Occipital lobe (tissue), 2 donors: ENCODE measurements around the gene FBRSL1. TPM values are rescaled to one million over a fixed set of nuclear protein-coding genes. Genes with fewer than 3 reads are reported as not detected.
"Not testable (repeated sequence)": the region's sequence is repeated elsewhere in the genome, so short reads cannot be mapped to it uniquely, and the experiment has no call there.

Source experiments
- DNase-seq: peaks from one replicate; lab custom pipeline; 2025; lab: John Stamatoyannopoulos, UW
- total RNA-seq: library from RNA; depleted of rRNA; stranded (reverse); fragments of >200 nt; gene quantifications from one replicate; pipeline ENCODE4 v1.2.3, GENCODE V29; 2014

Gene FBRSL1
- total RNA-seq: 5.3 TPM

DNA sequence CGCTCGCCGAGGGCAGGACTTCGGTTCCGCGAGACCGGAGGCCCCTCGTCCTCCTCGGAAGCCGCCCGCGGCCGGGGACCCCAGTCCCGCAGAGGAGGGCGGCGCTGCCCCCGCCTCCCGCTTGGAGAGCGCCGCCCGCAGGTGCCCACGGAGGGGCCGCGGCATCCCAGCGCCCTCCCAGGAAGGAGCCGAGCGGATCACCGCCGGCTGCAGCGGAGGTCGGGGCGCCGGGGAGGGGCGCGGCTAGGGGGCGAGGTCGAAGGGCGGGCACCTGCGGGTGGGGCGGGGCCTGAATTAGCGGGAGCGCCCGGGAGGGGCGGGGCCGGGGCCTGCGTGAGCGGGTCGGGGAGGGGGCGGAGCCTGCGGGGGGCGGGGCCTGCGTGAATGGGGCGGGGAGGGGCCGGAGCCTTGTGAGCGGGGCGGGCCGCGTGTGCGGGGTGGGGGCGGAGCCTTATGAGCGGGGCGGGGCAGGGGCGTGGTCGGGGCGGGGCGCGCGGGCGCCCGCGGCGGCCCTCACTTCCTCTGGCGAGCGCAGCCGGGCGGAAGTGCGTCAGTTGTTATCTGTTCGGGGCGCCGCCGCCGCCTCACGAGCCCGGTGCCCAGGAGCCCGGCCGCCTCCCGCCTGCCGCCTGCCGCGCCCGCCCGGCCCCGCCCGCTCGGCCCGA lies at the start of gene FBRSL1:
FBRSL1 (plus strand) TSS at position 550 of the 665 bp plus-strand sequence.
- DNase-seq: peak; percentile 87

DNA sequence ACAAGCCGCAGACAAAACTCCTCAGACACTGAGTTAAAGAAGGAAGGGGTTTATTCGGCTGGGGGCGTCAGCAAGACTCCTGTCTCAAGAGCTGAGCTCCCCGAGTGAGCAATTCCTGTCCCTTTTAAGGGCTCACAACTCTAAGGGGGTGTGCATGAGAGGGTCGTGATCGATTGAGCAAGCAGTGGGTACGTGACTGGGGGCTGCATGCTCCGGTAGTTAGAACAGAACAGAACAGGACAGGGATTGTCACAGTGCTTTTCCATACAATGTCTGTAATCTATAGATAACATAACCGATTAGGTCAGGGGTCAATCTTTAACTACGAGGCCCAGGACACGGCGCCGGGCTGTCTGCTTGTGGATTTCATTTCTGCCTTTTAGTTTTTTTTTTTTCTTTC lies 49.5 kb upstream of the FBRSL1 start:
- DNase-seq: not testable (repeated sequence)

DNA sequence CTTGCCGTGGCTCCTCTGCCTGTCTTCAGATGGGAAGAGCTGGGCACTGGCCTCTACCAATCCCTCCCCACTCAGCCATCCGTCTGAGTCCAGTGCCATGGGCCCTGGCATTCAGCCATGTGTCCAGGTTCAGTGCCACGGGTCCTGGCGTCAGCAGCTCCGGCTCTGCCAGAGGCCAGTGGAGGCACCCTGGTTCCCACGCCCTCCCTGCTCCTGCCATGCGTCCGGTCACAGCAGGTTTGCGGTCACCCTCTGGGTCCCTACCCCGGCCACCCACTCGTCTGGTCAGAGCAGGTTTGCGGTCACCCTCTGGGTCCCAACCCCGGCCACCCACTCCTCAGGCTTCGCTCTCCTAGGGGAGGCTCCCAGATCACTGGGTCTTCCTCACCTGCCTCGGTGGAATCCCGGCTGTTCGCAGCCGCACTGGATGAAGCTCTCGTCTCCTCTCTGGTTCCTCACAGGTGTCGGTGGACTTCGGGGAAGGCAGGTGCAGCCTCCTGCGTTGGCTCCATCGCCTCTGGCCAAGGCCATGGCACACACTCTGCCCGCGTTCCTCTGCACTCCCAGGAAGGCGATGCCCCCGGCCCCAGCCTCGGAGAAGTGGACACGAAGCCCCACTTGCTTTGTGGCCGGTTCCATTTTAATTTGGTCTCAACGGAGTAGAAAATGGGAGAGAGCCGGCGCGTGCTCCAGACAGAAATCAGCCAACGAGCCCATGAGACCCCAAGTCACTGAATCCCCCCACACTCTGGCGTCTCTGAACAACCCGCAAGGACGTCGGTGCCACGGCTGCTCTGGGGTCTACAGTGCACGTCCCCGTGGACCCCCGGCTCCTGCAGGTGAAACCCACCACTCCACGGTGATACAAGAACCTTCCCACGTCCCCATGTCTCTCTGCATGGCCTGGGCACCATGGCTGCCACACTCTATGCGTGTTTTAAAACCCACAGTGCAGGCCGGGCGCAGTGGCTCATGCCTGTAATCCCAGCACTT lies 47.8 kb upstream of the FBRSL1 start:
- DNase-seq: no peak

DNA sequence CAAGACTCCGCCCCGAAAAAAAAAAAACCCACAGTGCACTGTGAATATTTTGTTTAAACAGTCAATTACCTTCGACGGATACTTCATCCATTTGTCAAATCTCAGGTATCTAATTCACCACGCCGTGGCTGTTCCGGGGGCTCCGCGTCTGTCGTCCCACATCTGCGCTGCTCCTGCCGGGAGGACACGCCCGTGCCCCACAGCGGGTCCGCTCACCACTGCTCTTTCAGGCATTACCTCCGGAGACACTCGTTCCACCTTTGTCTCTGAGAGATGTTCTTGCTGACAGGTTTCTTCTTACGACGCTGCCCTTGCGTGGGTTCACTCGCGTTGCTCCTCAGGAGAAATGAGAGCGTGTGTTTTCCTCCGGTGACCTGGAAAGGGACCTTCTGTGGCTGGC lies 46.9 kb upstream of the FBRSL1 start:
- no peak for DNase-seq

DNA sequence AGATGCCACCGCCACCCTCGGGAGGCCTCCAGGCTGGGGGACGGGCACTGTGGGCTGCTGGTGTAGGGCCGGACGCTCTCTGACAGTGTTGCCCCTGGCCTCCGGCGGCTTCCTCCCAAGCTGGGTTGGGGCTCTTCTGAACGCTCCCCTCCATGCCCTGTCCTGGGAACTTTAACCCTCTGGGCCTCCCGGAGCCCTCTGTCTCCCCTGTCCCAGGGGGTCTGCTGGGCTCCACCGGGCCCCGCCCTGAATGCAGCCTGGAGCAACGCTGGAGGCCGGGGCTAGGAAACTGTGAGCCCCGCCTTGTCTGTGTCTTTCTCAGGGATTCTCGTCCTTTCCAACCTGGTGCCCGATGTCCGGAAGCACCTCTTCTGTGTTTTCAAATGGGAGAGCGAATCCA lies 45.7 kb upstream of the FBRSL1 start:
- no peak for DNase-seq

DNA sequence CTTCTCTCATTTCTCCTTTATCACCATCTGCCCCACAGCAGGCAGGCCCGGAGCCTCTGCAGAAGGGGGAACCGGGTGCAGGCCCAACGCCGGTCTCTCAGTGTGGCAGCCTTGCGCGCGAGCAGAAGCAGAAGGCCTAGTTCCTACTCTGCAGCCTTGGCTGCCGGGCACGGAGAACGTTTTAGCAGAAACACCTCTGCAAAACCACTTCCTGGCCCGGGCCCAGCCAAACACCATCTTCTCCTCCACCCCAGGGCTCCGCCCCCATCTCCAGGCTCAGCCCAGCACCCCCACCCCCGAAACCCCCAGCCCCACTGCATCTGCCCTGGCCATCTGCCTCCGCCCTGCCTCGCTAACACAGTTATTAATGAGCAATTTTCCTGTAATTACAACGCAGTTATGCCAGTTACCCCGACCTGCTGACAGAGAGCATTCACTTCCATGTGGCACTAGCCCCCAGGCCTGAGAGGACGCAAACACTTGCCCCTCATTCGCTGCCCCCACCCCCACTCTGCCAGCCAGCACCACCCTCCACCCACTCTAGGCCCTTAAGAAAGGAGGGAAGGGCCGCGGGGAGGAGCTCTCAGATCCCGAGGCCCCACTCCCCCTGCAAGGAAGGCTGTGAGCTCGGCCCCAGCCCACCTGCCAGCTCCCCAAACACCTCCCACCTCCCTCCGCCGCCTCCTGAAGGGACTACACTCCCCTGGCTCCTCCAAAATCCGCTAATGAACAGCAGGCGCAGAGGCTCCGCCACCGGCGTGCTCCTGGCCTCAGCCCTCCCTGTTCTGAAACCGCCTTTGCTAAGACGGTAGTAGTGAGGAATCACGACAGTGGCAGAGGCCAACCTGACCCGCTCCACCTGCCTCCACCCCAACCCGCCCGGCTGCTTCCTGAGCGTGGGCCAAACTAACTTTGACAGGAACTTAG lies 44.7 kb upstream of the FBRSL1 start:
- no peak for DNase-seq

DNA sequence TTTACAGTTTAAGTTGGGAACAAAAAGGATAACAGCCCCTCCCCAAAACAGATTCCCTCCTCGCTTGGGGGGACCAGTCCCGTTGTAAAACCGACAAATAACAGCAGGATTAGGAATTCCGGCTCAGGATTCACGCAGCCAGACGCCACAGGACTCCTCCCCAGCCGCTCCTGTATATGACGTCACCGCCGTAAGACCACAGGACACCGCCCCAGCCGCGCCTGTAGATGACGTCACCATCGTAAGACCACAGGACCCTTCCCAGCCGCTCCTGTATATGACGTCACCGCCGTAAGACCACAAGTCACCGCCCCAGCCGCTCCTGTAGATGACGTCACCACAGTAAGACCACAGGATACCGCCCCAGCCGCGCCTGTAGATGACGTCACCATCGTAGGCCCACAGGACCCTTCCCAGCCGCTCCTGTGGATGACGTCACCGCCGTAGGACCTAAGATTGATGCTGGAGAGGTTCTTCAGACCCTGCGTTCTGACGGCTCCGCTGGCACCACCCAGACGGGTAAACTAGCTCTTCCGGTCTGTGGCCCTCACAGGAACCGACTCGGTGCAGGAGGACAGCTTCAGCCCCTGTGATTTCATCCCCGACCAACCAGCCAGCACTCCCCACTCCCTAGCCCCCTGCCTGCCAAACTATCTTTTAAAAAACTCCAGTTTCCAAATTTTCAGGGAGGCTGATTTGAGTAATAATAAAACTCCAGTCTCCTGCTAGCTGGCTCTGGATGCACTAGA lies 43.9 kb upstream of the FBRSL1 start:
- DNase-seq: no peak

DNA sequence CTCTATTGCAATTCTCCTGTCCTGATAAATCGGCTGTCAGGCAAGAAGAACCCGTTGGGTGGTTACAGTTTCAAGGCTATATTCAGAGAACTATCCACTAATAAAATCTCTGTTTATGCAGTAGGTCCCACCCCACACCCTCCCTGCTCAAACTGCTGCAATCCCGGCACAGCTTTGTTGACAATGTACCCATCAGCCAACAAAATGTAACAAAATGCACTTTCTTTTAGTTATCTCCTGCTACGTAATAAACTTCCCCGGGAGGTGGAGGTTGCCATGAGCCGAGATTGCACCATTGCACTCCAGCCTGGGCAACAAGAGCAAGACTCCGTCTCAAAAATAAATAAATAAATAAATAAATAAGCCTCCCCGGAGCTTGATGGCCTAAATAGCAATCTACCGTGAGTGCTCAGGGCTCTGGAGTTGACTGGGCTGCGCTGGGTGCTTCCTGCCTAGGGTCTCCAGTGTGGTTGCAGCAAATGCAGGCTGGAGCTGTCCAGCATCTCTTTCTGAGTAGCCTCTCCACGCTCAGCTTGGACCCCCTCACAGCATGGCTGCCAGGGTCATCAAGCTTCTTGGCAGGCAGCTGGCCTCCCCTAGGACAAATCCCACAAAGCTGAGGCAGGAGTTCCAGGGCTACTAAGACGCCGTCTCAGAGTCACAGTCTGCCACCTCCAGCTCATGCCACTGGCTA lies 43.2 kb upstream of the FBRSL1 start:
- DNase-seq: no peak

DNA sequence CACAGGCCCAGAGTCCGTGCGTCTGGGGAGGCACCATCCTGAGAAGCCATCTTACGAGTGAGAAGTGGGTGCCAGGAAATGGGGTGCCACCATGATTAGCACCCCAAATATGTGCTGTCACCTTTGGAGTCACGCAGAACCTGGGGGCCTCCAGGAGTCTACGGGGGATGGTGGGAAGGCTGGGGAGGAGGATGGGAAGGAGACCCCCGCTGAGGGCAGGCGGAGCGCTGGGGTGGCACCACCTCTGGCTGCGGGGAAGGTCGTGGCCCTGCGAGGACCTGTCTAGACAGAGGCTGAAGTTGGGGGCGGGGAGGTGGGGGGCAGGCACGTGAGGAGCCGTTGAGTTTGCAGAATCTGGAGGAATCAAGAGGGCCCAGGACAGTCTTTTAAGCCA lies 42.6 kb upstream of the FBRSL1 start:
- DNase-seq: no peak

DNA sequence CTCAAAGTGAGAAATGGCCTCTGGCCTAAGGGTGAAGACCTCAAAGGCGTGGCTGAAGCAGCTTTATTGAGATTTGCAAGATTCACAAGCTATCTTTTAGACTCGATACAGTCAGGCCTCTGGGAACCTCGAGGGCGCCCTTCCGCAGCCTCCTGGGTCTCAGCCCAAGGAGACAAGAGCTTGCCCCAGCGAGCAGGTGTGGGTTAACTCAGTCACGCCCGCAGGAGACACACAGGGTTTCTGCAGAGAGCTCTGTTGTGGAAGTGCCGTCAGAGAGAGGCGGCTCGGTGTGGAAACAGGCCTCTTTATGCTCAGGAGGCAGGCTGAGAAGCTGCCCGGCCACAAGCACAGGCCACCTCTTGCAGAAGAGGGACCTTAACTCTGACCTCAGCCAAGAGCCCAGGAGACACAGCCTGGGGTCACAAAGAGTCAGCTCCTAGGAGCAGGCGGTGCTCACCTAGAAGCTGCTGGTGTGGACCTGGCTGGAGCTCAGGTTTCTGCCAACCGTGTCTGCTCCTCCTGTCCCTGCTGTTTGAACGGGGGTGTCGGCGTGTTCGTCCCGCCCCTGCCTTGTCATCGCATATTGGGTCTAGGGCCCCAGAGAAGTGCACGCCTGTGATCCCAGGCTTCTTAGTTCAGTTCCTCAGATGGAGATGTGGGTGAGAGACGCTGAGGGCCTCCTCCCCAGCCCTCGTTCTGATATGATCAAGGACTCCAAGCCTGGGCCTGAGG lies 42.1 kb upstream of the FBRSL1 start:
- no peak for DNase-seq

DNA sequence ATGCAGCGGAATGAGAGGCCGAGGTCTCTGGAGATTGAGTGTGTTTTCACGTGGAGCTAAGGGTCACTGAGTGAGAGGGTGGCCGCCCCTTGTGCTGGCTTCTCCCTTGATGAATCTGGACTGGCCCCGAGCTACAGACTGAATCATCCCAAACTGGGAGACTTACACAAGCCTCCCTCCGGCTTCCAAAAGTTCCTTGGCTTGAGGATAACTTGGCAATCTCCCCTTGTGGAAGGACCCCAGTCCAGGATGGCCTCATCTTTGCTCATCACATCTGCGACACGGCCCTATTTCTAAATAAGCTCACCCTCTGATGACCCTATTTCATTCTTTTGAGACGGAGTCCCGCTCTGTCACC lies 41.5 kb upstream of the FBRSL1 start:
- no peak for DNase-seq

DNA sequence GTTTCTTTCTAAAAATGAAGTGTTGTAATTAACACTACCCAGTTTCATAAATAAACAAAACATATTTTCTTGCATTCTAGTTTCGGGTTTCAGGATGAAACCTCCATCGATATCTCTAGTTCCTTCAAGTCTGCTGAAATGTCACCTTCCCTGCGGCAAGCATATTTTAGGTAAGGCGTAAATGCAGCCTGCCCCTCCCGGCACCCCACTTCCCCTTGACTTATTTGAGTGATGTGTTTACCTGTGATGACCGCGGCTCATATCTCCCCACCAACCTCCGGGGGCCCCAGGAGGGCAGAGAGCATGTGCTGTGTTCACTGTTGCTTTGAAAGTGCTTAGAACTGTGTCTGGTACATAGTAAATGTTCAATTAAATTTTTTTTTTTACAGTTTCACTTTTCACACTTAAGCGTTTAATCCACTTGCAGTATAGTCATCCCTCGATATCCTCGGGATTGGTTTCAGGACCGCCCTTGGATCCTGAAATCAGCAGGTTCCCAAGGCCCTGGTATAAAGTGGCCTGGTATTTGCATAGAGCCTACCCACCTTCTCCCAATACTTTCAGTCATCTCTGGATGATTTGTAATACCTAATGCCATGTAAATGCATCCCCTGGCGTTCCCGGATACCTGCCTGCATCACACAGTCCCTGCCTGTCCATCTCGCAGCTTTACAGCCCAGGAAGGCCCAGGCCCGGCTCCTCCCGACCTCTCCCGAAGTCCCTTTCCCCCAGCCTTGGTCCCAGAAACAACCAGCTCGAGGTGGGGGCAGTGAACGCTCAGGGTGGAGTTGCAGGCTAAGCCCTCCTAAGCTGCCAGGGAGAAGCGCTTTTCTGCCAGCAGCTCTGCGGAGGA lies 40.2 kb upstream of the FBRSL1 start:
- no peak for DNase-seq

DNA sequence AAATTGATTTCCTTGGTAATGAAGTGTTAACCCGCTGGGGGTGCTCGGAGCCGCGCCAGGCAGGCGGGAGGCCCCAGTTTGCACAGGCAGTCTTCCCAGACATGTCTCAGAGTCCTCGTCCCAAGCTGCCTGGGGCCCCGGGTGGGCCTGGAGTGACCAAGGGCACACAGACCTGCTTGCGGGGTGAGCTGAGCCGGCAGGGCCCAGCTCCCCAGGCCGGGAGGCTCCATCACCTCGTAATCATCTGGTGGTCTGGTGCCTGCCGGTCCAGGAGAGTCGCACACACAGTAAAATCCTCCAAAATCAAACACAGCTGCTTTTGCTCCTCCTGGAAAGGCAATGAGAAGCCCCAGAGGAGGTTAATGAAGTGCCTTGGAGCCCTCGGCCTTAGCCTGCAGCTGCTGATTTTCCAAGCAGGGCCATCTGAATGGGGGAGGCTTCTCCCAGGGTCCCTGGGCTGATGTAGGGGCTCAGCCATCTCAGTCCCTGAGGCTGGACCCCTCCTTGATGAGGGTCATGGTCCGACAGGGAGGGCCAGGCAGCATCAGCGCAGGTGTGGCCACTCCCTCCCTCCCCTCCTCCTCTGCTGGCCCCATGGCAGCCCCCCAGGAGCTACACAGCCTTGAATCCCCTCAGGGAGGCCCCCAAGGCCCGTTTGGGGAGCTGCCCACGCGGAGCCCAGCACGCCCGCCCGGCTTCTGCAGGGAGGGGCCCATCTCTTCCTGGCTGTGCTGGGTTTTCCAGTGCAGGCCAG lies 39.4 kb upstream of the FBRSL1 start:
- DNase-seq: no peak

DNA sequence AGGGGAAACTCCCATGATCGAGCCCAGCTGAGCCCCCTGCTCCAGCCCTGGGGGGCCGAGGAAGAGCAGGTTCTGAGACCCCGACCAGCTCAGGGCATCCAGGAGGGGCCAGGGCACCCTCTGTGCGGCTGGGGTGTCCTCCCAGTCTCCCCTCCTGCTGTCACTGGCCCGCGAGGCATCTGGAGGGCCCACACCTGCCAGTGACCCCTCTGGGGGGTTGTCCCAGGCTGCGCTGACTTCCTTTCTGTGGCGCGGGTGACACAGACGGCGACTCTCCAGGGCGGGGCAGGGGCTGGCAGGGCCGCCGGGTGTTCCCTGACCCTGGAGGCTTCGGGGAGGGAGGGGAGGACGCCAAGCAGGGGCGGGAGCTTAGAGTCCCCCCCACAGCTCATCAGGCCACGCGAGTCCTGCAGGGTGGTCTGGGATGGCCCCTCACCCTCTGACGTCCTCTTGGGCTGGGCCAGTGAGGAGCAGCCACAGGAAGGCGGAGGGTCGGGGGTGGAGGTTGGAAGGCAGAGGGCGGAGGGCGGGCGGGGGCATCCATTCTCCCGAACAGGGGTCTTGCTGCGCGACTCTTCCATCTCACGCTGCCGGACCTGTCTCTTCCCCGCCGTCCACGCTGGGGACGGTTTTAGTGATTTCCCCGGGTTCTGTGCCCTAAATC lies 38.6 kb upstream of the FBRSL1 start:
- no peak for DNase-seq

DNA sequence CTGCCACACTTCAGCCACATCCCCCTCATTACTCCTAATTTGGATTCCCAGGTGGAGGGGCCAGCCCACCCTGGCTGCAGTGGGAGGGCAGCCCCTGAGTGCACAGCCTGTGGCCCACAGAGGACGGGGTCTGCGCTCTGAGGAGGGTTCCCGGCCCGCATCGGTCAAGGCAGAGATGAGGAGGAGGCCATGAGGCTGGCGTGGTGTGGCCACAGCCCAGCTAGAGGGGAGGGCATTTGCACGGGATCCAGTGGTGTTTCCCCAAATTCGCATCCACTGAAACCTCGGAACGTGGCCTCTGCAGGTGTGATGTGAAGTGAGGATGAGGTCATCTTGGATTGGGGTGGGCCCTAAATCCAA lies 38.1 kb upstream of the FBRSL1 start:
- no peak for DNase-seq

DNA sequence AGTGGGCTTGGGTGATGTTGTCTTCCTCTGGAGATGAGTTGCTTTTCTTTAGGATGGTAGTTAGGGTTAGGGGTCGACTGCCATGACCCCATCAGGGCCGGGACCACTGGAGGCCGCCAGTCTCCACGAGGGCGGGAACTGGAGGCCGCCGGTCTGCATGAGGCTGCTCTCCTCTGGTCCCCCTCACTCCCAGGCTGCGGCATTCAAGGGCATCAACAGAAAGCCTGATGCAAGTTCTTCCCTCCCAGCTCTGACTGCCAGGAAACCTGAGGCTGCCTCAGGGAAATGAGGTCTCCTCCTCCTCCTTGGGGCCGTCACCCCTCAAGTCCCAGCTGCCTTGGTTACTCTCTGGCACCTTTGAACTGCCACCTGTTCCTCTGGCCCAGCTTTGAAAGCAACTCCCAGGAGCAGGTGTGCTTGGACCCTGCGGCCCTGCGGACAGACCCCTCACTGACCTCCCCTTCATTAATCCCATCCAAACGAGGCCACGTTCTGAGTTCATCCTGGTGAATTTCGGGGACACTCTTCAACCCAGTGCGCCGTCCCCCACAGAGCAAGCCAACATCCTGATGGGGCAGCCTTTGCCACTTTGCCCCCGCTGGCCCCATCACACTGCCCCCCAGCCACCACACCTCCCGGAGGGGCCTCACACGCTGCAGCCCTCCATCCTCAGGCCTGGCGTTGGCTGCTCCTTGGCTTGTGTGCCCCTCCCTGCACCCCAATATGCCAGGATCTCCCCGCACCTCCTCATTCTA lies 37.2 kb upstream of the FBRSL1 start:
- no peak for DNase-seq
